Stomach (tissue), 9 donors: ENCODE data around the gene TP53AIP1. TPM values are rescaled to one million over a fixed set of nuclear protein-coding genes. Genes with fewer than 3 reads are reported as not detected.

Experiments used
- DNase-seq, 2 donors: peaks; one replicate each; pipeline versions ENCODE4 v3.0.0 to v3.0.0-alpha.2; 2013 to 2019
- H3K27ac ChIP-seq, 5 donors: fragments of 200-600 bp in 4 of 5; sonication (generic) in 4 of 5; one replicate each; pipeline ENCODE4 v1.5.1; 2013 to 2019; ENCODE audit warnings: mild to moderate bottlenecking in 1 of 5, moderate library complexity in 1 of 5
- H3K27me3 ChIP-seq, 3 donors: fragments of 200-600 bp; sonication (generic); one replicate each; pipeline ENCODE4 v1.5.1; 2017 to 2019; ENCODE audit warnings: mixed run types in 1 of 3
- H3K36me3 ChIP-seq, 4 donors: fragments of 200-600 bp; sonication (generic); 1 replicate in 3 of 4; 2 replicates in 1 of 4; pipeline ENCODE4 v1.5.1; 2016 to 2019
- H3K4me1 ChIP-seq, 4 donors: fragments of 200-600 bp; sonication (generic); one replicate each; pipeline ENCODE4 v1.5.1; 2016 to 2019
- H3K4me3 ChIP-seq, 4 donors: fragments of 200-600 bp; sonication (generic) in 3 of 4; one replicate each; pipeline ENCODE4 v1.5.1; 2016 to 2019; ENCODE audit warnings: mild to moderate bottlenecking in 1 of 4
- H3K9me3 ChIP-seq, 4 donors: fragments of 200-600 bp; sonication (generic); one replicate each; pipeline ENCODE4 v1.5.1; 2016 to 2019
- CTCF ChIP-seq, 7 experiments: fragments of 450-650 bp in 4 of 7; fragments of 200-600 bp in 3 of 7; sonication (generic) in 3 of 7; IDR thresholded peaks; one replicate each; pipeline ENCODE4 v1.5.1; 2016 to 2019; ENCODE audit warnings: antibody characterized with exemption in 7 of 7, control low read depth in 2 of 7, mild to moderate bottlenecking in 1 of 7
- EP300 ChIP-seq: sonication (generic); formaldehyde crosslinking; IDR thresholded peaks from one replicate; pipeline ENCODE4 v1.6.1; 2017; ENCODE audit warnings: antibody characterized with exemption
- POLR2A ChIP-seq, 4 donors: fragments of 450-650 bp; IDR thresholded peaks; one replicate each; pipeline ENCODE4 v1.6.1; 2016; ENCODE audit warnings: antibody characterized with exemption in 4 of 4, control low read depth in 2 of 4, mild to moderate bottlenecking in 1 of 4, moderate library complexity in 1 of 4
- POLR2AphosphoS5 ChIP-seq, 3 donors: sonication (generic); formaldehyde crosslinking; IDR thresholded peaks; one replicate each; pipeline ENCODE4 v1.6.1; 2016; ENCODE audit warnings: antibody characterized with exemption in 3 of 3
- WGBS, 5 donors: extraction: QIAGEN DNeasy Blood & Tissue Kit in 3 of 5; methylation state at CpG; one replicate each; pipeline versions ENCODE4 v1.1.5 to v1.1.7; 2013 to 2018; 5-methylcytosine and 5-hydroxymethylcytosine counted together
- intact Hi-C: fragments of 100-400 bp; cut with DNase I; formaldehyde crosslinking; loops from one replicate; pipeline ENCODE4 v1.15.1; 2023; ENCODE audit warnings: low total_unique reads
- polyA plus RNA-seq, 3 donors: library from polyadenylated mRNA; stranded (reverse); fragments of 200-250 nt; gene quantifications; one replicate each; pipeline ENCODE4 v1.2.3, GENCODE V29; 2013
- total RNA-seq, 5 donors: library from RNA; depleted of rRNA; stranded (reverse); fragments of >200 nt; gene quantifications; one replicate each; pipeline versions ENCODE4 v1.1.0 to v1.2.3, GENCODE V29; 2014 to 2016
- donor health status: healthy with polysubstance abuse.
- donor health status: Bipolar disorder and iron deficiency.
- donor health status: healthy.

TP53AIP1 gene
- total and polyA plus RNA-seq, 8 donors: 22.4 TPM; not detected in 7

GRCh38 chr11:128981254-128981653, 38.6 kb upstream of the TP53AIP1 start:
- WGBS, 5 donors: 59 to 75% (median 65%) methylated on average over 7 of the region's 7 CpGs
- Histone ChIP-seq H3K27me3 (no peaks in the 10 kb centered on the region), H3K36me3 (peaks cover 11 to 90% (median 76%) of the 10 kb centered on the region in 4 donors), H3K4me3 (no peak overlapping the region), H3K27ac (no peak overlapping the region), H3K4me1 (no peaks in the 10 kb centered on the region), H3K9me3 (no peaks in the 10 kb centered on the region)
- no peak for TF ChIP-seq POLR2A (IDR thresholded peaks at IDR 0.05)
- TF ChIP-seq CTCF (IDR thresholded peaks at IDR 0.05): no peak
- no peak for TF ChIP-seq POLR2AphosphoS5 (IDR thresholded peaks at IDR 0.05)
- no peak for TF ChIP-seq EP300
- no peak for DNase-seq
- intact Hi-C loops: no loop called here

GRCh38 chr11:128970598-128971190, 28.0 kb upstream of the TP53AIP1 start:
- intact Hi-C loops: no loop called here
- Histone ChIP-seq H3K27ac (no peak overlapping the region), H3K4me3 (no peak overlapping the region), H3K27me3 (no peaks in the 10 kb centered on the region), H3K36me3 (peaks cover 50 to 83% (median 74%) of the 10 kb centered on the region in 4 donors), H3K4me1 (no peaks in the 10 kb centered on the region), H3K9me3 (no peaks in the 10 kb centered on the region)
- WGBS, 5 donors: 89 to 96% (median 94%) methylated on average over 13 of the region's 13 CpGs
- no peak for DNase-seq
- TF ChIP-seq POLR2A (IDR thresholded peaks at IDR 0.05) (no peak), EP300 (no peak), POLR2AphosphoS5 (IDR thresholded peaks at IDR 0.05) (no peak), CTCF (IDR thresholded peaks at IDR 0.05) (no peak)

- WGBS, 5 donors: 93 to 98% (median 95%) methylated on average over 9 of the region's 9 CpGs
- Histone ChIP-seq H3K27me3 (no peaks in the 10 kb centered on the region), H3K36me3 (peaks cover 40 to 65% (median 60%) of the 10 kb centered on the region in 4 donors), H3K4me1 (no peaks in the 10 kb centered on the region), H3K9me3 (no peaks in the 10 kb centered on the region), H3K4me3 (no peak overlapping the region), H3K27ac (no peak overlapping the region)
- no peak for TF ChIP-seq EP300
- DNase-seq: no peak
- intact Hi-C loops: no loop called here
These were observed 26.2 kb upstream of the TP53AIP1 start for GRCh38 chr11:128968916-128969315.

GRCh38 chr11:128967578-128967977, 24.9 kb upstream of the TP53AIP1 start:
- intact Hi-C loops: no loop called here
- WGBS, 5 donors: 82 to 88% (median 84%) methylated on average over 6 of the region's 6 CpGs
- H3K4me1 ChIP-seq: no peaks in the 10 kb centered on the region
- no peak for DNase-seq
- H3K27ac ChIP-seq: no peak overlapping the region
- H3K27me3 ChIP-seq: no peaks in the 10 kb centered on the region
- no peaks in the 10 kb centered on the region for H3K9me3 ChIP-seq
- TF ChIP-seq POLR2AphosphoS5 (IDR thresholded peaks at IDR 0.05) (no peak), EP300 (no peak), POLR2A (IDR thresholded peaks at IDR 0.05) (no peak), CTCF (IDR thresholded peaks at IDR 0.05) (no peak)
- H3K4me3 ChIP-seq: no peak overlapping the region
- peaks cover 28 to 52% (median 46%) of the 10 kb centered on the region in 4 donors for H3K36me3 ChIP-seq

GRCh38 chr11:128965485-128965884, 22.8 kb upstream of the TP53AIP1 start:
- Histone ChIP-seq H3K36me3 (peaks cover 16 to 31% (median 28%) of the 10 kb centered on the region in 4 donors), H3K4me1 (no peaks in the 10 kb centered on the region), H3K27ac (no peak overlapping the region), H3K27me3 (no peaks in the 10 kb centered on the region), H3K4me3 (no peak overlapping the region), H3K9me3 (no peaks in the 10 kb centered on the region)
- intact Hi-C loops: no loop called here
- TF ChIP-seq POLR2AphosphoS5 (IDR thresholded peaks at IDR 0.05) (no peak), POLR2A (IDR thresholded peaks at IDR 0.05) (no peak), CTCF (IDR thresholded peaks at IDR 0.05) (no peak), EP300 (no peak)
- peak in 1 of 2 donors; percentile 23 for DNase-seq
- WGBS, 5 donors: 41 to 58% (median 45%) methylated on average over 4 of the region's 4 CpGs
